Endothelial cell of umbilical vein (primary cell): ENCODE results near the gene GIPC1. TPM values are rescaled to one million over a fixed set of nuclear protein-coding genes. Genes with fewer than 3 reads are reported as not detected.
A peak's percentile ranks its signal among the peaks of the same experiment; 100 is the strongest.

Experiments
- BruUV-seq: library from RNA; stranded (reverse); fragments of 400-500 nt; replicated peaks from 2 replicates; lab custom pipeline; 2021; lab: Mats Ljungman, UMichigan
- CTCF ChIA-PET: fragments of 300-600, 350-600 bp; sonication (Branson Sonifier 250); formaldehyde crosslinking; loops from one replicate; lab custom pipeline; 2021; ENCODE audit warnings: antibody characterized with exemption, inconsistent platforms; lab: Charles Lee
- POLR2A ChIA-PET: fragments of 300-600, 350-600 bp; sonication (Branson Sonifier 250); formaldehyde crosslinking; loops from one replicate; lab custom pipeline; 2021; ENCODE audit warnings: antibody characterized with exemption, inconsistent platforms; lab: Charles Lee
- DNase-seq: peaks from one replicate; pipeline ENCODE4 v3.0.0-alpha.2; 2011; ENCODE audit warnings: low read depth, low spot score
- FAIRE-seq: peaks from 2 replicates; lab custom pipeline; 2011; peaks lifted over from hg19 to GRCh38; lab: Jason Lieb, UNC
- H2AFZ ChIP-seq: 2 replicates; pipeline ENCODE4 v1.6.0; 2012; ENCODE audit warnings: low read depth, low read length, control low read depth, inconsistent platforms
- H3K27ac ChIP-seq: 2 replicates; pipeline ENCODE4 v1.5.1; 2011; ENCODE audit warnings: low read depth, mild to moderate bottlenecking, control low read depth, low read length, moderate library complexity; ENCODE audit not compliant: insufficient read depth
- H3K27me3 ChIP-seq, 2 experiments: 2 replicates each; pipeline versions ENCODE4 v1.6.0 to v1.6.1; 2011; ENCODE audit warnings: low read length in 2 of 2, mixed read lengths in 1 of 2; ENCODE audit not compliant: control insufficient read depth in 2 of 2, insufficient read depth in 2 of 2
- H3K36me3 ChIP-seq, 2 experiments: 2 replicates in 1 of 2; 3 replicates in 1 of 2; pipeline ENCODE4 v1.5.1; 2011; ENCODE audit warnings: low read length in 2 of 2, mild to moderate bottlenecking in 1 of 2, moderate library complexity in 1 of 2; ENCODE audit not compliant: control insufficient read depth in 2 of 2, insufficient read depth in 2 of 2; ENCODE audit errors: extremely low read depth in 1 of 2
- H3K4me1 ChIP-seq: 3 replicates; pipeline ENCODE4 v1.5.1; 2011; ENCODE audit warnings: mild to moderate bottlenecking, low read length; ENCODE audit not compliant: control insufficient read depth, insufficient read depth; ENCODE audit errors: extremely low read depth
- H3K4me2 ChIP-seq: 2 replicates; pipeline ENCODE4 v1.6.1; 2011; ENCODE audit warnings: low read length, control low read depth, mixed read lengths; ENCODE audit not compliant: insufficient read depth
- H3K4me3 ChIP-seq, 3 experiments: fragments of 200-600 bp in 1 of 3; sonication (generic), shearing (Covaris generic) in 1 of 3; replicated peaks in 1 of 3; 2 replicates each; pipeline ENCODE4 v1.5.1; 2011 to 2016; ENCODE audit warnings: control low read depth in 3 of 3, low read length in 3 of 3, mild to moderate bottlenecking in 2 of 3, inconsistent platforms in 1 of 3, low read depth in 1 of 3, moderate library complexity in 1 of 3; ENCODE audit not compliant: insufficient read depth in 1 of 3
- H3K79me2 ChIP-seq: 2 replicates; pipeline ENCODE4 v1.6.0; 2012; ENCODE audit warnings: low read length, inconsistent platforms; ENCODE audit not compliant: control insufficient read depth, insufficient read depth
- H3K9ac ChIP-seq: replicated peaks from 2 replicates; pipeline ENCODE3; 2011; ENCODE audit warnings: low read length, control low read depth; ENCODE audit not compliant: insufficient read depth; ENCODE audit errors: extremely low read depth
- H3K9me1 ChIP-seq: replicated peaks from 3 replicates; pipeline ENCODE4 v1.6.0; 2011; ENCODE audit warnings: mild to moderate bottlenecking, low read length; ENCODE audit not compliant: control insufficient read depth, insufficient read depth; ENCODE audit errors: extremely low read depth
- H3K9me3 ChIP-seq: replicated peaks from 2 replicates; pipeline ENCODE4 v1.5.1; 2012; ENCODE audit warnings: low read length, inconsistent platforms; ENCODE audit not compliant: control insufficient read depth, insufficient read depth
- H4K20me1 ChIP-seq: replicated peaks from 2 replicates; pipeline ENCODE3; 2011; ENCODE audit warnings: mild to moderate bottlenecking, low read length; ENCODE audit not compliant: control insufficient read depth, insufficient read depth; ENCODE audit errors: extremely low read depth
- EZH2 ChIP-seq: IDR thresholded peaks from 2 replicates; pipeline ENCODE4 v1.6.1; 2012; ENCODE audit warnings: borderline replicate concordance, low read depth, mild to moderate bottlenecking, moderate library complexity, low read length, inconsistent platforms; ENCODE audit not compliant: severe bottlenecking
- MYC ChIP-seq: IDR thresholded peaks from one replicate; pipeline ENCODE4 v1.6.1; 2011; ENCODE audit warnings: mild to moderate bottlenecking, low read depth, low read length
- POLR2A ChIP-seq: IDR thresholded peaks from 2 replicates; pipeline ENCODE4 v1.6.1; 2012; ENCODE audit warnings: low read depth, mild to moderate bottlenecking, control low read depth, low read length
- POLR2AphosphoS5 ChIP-seq: IDR thresholded peaks from 2 replicates; pipeline ENCODE4 v1.6.1; 2012; ENCODE audit warnings: low read depth, mild to moderate bottlenecking, control low read depth, low read length, moderate library complexity; ENCODE audit not compliant: insufficient read depth
- dilution Hi-C: fragments of 300-500 bp; cut with MboI; formaldehyde crosslinking; loops from one replicate; pipeline ENCODE4 v1.15.0; 2019; ENCODE audit warnings: low sequenced_read_pairs; ENCODE audit not compliant: extremely low pct_ligation_motif_present
- intact Hi-C: fragments of 100-400 bp; cut with micrococcal nuclease; formaldehyde crosslinking; loops from one replicate; pipeline ENCODE4 v1.10.0; 2022
- polyA plus RNA-seq, 4 experiments: library from polyadenylated mRNA; depleted of rRNA in 3 of 4; stranded (reverse) in 3 of 4; unstranded in 1 of 4; fragments of >200 nt; gene quantifications; 2 replicates each; pipeline versions ENCODE4 v1.2.1 to v1.2.3, GENCODE V29; 2011 to 2012; ENCODE audit warnings: missing spikeins in 1 of 4
- total RNA-seq: library from RNA; stranded (reverse); gene quantifications from 2 replicates; pipeline ENCODE4 v1.2.3, GENCODE V29; 2021
- TF ChIP-seq, protein P1 (sequence below), 2 donors: IDR thresholded peaks; 1 replicate in 1 of 2; 2 replicates in 1 of 2; pipeline ENCODE4 v1.5.1; 2011; ENCODE audit warnings: low read length in 2 of 2, mild to moderate bottlenecking in 2 of 2, moderate library complexity in 2 of 2, control low read depth in 1 of 2, inconsistent platforms in 1 of 2, low read depth in 1 of 2; ENCODE audit not compliant: insufficient read depth in 1 of 2; ENCODE audit errors: extremely low read depth in 1 of 2

GIPC1 gene
- total and polyA plus RNA-seq, 2 donors (not counting 3 experiments of a cell fraction or from before 2014, with no cell fraction given): 108 to 141 TPM

DNA sequence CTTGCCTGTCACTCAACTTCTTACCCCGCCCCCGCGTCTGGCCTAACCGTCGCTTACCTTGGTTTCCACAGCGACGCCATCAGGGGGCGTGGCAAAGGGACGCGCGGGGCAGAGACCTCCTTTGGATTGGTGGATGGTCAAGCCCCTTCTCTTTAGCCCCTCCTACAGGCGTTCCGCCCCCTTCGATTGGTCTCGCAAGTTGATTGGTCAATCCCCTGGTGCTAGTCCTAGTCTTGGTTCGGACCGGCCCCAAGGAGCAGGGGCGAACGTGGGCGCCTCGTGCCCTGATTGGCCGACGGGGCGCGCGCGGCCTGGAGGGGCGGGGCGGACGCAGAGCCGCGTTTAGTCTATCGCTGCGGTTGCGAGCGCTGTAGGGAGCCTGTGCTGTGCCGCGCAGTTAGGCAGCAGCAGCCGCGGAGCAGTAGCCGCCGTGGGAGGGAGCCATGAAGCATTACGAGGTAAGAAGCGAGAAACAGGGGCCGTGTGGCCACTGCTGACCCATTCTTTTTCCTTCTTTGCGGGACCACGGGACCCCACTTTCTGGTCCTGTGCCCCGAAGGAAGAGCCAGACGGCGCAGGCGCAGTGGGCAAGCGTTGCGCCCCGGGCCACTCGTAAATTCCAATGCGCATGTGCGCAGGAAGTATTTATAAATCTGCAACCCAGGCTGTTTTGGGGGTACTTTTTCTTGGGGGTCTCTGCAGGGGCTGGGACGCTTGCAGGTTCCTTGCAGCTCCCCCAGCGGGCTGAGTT, 33.5 kb upstream of the GIPC1 start, which contains the start of gene TECR:
TECR (plus strand) TSS at position 341 of the 751 bp plus-strand sequence; CDS start at position 444, 103 bp downstream.
- POLR2A ChIA-PET: no interaction called here

More for the DNA sequence above, 33.5 kb upstream of the GIPC1 start, which contains the start of gene TECR:
- dilution Hi-C loops (no loop called here), intact Hi-C loops (loop anchor here (1.0 to 5.0 kb wide), 2 partner anchors 11 to 578 kb away; partner anchors contain the start of genes DNAJB1 and SYDE1)
- TSS peak; percentile 50 for BruUV-seq
- Histone ChIP-seq H3K4me2 (peak within 1 kb of the TSS; percentile 89), H3K4me1 (peaks cover 7% of the 10 kb centered on the region), H4K20me1 (no peaks in the 10 kb centered on the region), H3K9ac (peak within 1 kb of the TSS; percentile 51), H3K9me3 (no peaks in the 10 kb centered on the region), H3K9me1 (no peaks in the 10 kb centered on the region), H3K36me3 (no peaks in the 10 kb centered on the region), H2AFZ (peak within 1 kb of the TSS; percentile 75), H3K27me3 (no peaks in the 10 kb centered on the region), H3K4me3 (peak within 1 kb of the TSS; percentile 24 to 90 (median 67)), H3K79me2 (peaks cover 19% of the 10 kb centered on the region), H3K27ac (peak within 1 kb of the TSS; percentile 27)
- CTCF ChIA-PET: interaction anchor here (1.0 kb wide), 1 partner anchor 9 kb away, joined by 4 read pairs; no protein-coding TSS in a partner anchor
- DNase-seq: peak; percentile 100
- peak; percentile 100 for FAIRE-seq
- TF ChIP-seq, protein P1, sequence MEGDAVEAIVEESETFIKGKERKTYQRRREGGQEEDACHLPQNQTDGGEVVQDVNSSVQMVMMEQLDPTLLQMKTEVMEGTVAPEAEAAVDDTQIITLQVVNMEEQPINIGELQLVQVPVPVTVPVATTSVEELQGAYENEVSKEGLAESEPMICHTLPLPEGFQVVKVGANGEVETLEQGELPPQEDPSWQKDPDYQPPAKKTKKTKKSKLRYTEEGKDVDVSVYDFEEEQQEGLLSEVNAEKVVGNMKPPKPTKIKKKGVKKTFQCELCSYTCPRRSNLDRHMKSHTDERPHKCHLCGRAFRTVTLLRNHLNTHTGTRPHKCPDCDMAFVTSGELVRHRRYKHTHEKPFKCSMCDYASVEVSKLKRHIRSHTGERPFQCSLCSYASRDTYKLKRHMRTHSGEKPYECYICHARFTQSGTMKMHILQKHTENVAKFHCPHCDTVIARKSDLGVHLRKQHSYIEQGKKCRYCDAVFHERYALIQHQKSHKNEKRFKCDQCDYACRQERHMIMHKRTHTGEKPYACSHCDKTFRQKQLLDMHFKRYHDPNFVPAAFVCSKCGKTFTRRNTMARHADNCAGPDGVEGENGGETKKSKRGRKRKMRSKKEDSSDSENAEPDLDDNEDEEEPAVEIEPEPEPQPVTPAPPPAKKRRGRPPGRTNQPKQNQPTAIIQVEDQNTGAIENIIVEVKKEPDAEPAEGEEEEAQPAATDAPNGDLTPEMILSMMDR (IDR thresholded peaks at IDR 0.05; ENCODE audit: extremely low read depth in 1 of 2, insufficient read depth in 1 of 2, low read depth in 1 of 2, low read length in 2 of 2): no peak
- TF ChIP-seq EZH2 (no peak), POLR2A (peak; percentile 94), POLR2AphosphoS5 (peak; percentile 90), MYC (no peak)
